SH-SY5Y (cell line): ENCODE data around the gene PNPLA3.

Source experiments
- GATA2 ChIP-seq: IDR thresholded peaks from 2 replicates; pipeline ENCODE4 v1.6.1; 2011; ENCODE audit warnings: mild to moderate bottlenecking, low read depth, low read length
- GATA3 ChIP-seq: IDR thresholded peaks from 2 replicates; pipeline ENCODE4 v1.6.1; 2011; ENCODE audit warnings: low read depth, mild to moderate bottlenecking, low read length, moderate library complexity

DNA sequence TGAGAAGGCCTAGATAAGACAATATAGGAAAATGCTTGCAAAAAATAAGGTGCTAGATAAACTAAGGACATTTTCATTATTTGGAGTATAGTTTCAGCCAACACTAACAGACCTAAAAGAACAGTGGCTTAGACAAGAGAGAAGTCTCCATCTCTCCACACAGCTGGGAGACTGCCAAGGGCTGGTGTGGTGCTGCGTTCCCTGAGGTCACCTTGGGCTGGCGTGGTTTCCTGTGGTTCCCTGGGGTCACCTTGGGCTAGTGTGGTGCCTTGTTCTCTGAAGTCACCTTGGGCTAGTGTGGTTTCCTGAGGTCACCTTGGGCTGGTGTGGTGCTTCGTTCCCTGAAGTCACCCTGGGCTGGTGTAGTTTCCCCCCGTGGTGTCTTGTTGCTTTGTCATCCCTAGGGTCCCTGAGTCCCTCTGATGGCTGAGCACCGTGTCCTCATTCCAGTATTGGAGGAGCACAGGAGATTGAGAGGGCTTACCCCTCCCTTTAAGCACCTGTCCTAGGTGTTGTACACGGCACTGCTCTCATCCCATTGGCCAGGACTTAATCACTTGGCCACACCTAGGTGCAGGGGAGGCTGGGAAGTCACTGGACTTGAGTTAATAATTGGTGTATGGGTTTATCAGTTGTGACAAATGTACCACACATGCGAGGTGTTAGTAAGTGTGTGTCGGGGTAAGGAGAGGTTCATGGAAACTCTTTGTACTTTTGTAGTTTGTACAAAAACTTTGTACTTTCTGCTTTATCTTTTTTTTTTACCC, 46.6 kb downstream of the PNPLA3 start:
- TF ChIP-seq GATA3 (no peak), GATA2 (no peak)
